Vagina (tissue), 2 donors: ENCODE measurements around the gene C7orf25. TPM values are rescaled to one million over a fixed set of nuclear protein-coding genes. Genes with fewer than 3 reads are reported as not detected.

Experiments used
- DNase-seq, 2 donors: peaks; one replicate each; pipeline ENCODE4 v3.0.0-alpha.2; 2017; ENCODE audit errors: extremely low spot score in 2 of 2
- H3K27ac ChIP-seq: fragments of 200-600 bp; sonication (generic); one replicate; pipeline ENCODE4 v1.5.1; 2019
- H3K27me3 ChIP-seq: fragments of 200-600 bp; sonication (generic); one replicate; pipeline ENCODE4 v1.5.1; 2019
- H3K36me3 ChIP-seq, 2 donors: fragments of 200-600 bp; sonication (generic); one replicate each; pipeline ENCODE4 v1.5.1; 2017 to 2019
- H3K4me1 ChIP-seq: fragments of 200-600 bp; sonication (generic); one replicate; pipeline ENCODE4 v1.5.1; 2019
- H3K4me3 ChIP-seq, 2 donors: fragments of 200-600 bp; sonication (generic); 1 replicate in 1 of 2; 2 replicates in 1 of 2; pipeline ENCODE4 v1.5.1; 2016 to 2019
- H3K9me3 ChIP-seq: fragments of 200-600 bp; sonication (generic); one replicate; pipeline ENCODE4 v1.5.1; 2019
- POLR2A ChIP-seq, 2 donors: fragments of 450-650 bp; IDR thresholded peaks; one replicate each; pipeline ENCODE4 v1.6.1; 2017; ENCODE audit warnings: antibody characterized with exemption in 2 of 2, mild to moderate bottlenecking in 2 of 2, moderate library complexity in 2 of 2
- POLR2AphosphoS5 ChIP-seq, 2 donors: sonication (generic); formaldehyde crosslinking; IDR thresholded peaks; one replicate each; pipeline ENCODE4 v1.9.0; 2017; ENCODE audit warnings: antibody characterized with exemption in 2 of 2, mild to moderate bottlenecking in 2 of 2, low read depth in 1 of 2; ENCODE audit not compliant: insufficient read depth in 1 of 2
- intact Hi-C: fragments of 100-400 bp; cut with DNase I; formaldehyde crosslinking; loops from one replicate; pipeline ENCODE4 v1.15.1; 2023
- total RNA-seq: library from RNA; depleted of rRNA; stranded (reverse); fragments of >200 nt; gene quantifications from one replicate; pipeline ENCODE4 v1.2.3, GENCODE V29; 2016
- TF ChIP-seq, protein P1 (sequence below), 3 experiments: fragments of 450-650 bp in 2 of 3; fragments of 200-600 bp in 1 of 3; sonication (generic) in 1 of 3; IDR thresholded peaks; one replicate each; pipeline ENCODE4 v1.5.1; 2017 to 2019; ENCODE audit warnings: antibody characterized with exemption in 3 of 3, mild to moderate bottlenecking in 2 of 3, moderate library complexity in 2 of 3

The C7orf25 gene
- total RNA-seq, 1 donor from 2014 or later, result 5.4 TPM

- DNase-seq, result no peak
- Histone ChIP-seq H3K27ac (no peak overlapping the region), H3K27me3 (no peaks in the 10 kb centered on the region), H3K9me3 (no peaks in the 10 kb centered on the region), H3K4me1 (no peaks in the 10 kb centered on the region), H3K4me3 (no peak overlapping the region), H3K36me3 (no peaks in the 10 kb centered on the region)
- TF ChIP-seq, protein P1, sequence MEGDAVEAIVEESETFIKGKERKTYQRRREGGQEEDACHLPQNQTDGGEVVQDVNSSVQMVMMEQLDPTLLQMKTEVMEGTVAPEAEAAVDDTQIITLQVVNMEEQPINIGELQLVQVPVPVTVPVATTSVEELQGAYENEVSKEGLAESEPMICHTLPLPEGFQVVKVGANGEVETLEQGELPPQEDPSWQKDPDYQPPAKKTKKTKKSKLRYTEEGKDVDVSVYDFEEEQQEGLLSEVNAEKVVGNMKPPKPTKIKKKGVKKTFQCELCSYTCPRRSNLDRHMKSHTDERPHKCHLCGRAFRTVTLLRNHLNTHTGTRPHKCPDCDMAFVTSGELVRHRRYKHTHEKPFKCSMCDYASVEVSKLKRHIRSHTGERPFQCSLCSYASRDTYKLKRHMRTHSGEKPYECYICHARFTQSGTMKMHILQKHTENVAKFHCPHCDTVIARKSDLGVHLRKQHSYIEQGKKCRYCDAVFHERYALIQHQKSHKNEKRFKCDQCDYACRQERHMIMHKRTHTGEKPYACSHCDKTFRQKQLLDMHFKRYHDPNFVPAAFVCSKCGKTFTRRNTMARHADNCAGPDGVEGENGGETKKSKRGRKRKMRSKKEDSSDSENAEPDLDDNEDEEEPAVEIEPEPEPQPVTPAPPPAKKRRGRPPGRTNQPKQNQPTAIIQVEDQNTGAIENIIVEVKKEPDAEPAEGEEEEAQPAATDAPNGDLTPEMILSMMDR (IDR thresholded peaks at IDR 0.05), result no peak
- TF ChIP-seq POLR2AphosphoS5 (IDR thresholded peaks at IDR 0.05; ENCODE audit: insufficient read depth in 1 of 2, low read depth in 1 of 2) (no peak), POLR2A (IDR thresholded peaks at IDR 0.05) (no peak)
- intact Hi-C loops, result no loop called here
Measured at GRCh38 chr7:42902331-42902730, 9.5 kb downstream of the C7orf25 start.

- H3K27me3 ChIP-seq, result no peaks in the 10 kb centered on the region
- no peak overlapping the region for H3K27ac ChIP-seq
- H3K4me3 ChIP-seq, result no peak overlapping the region
- H3K9me3 ChIP-seq, result no peaks in the 10 kb centered on the region
- DNase-seq, result no peak
- H3K36me3 ChIP-seq, result no peaks in the 10 kb centered on the region
- no peak for TF ChIP-seq POLR2A (IDR thresholded peaks at IDR 0.05)
- TF ChIP-seq, protein P1 (IDR thresholded peaks at IDR 0.05), result no peak
- TF ChIP-seq POLR2AphosphoS5 (IDR thresholded peaks at IDR 0.05; ENCODE audit: insufficient read depth in 1 of 2, low read depth in 1 of 2), result no peak
- intact Hi-C loops, result no loop called here
- H3K4me1 ChIP-seq, result no peaks in the 10 kb centered on the region
Measured at GRCh38 chr7:42900842-42901241, 11.0 kb downstream of the C7orf25 start.

DNA sequence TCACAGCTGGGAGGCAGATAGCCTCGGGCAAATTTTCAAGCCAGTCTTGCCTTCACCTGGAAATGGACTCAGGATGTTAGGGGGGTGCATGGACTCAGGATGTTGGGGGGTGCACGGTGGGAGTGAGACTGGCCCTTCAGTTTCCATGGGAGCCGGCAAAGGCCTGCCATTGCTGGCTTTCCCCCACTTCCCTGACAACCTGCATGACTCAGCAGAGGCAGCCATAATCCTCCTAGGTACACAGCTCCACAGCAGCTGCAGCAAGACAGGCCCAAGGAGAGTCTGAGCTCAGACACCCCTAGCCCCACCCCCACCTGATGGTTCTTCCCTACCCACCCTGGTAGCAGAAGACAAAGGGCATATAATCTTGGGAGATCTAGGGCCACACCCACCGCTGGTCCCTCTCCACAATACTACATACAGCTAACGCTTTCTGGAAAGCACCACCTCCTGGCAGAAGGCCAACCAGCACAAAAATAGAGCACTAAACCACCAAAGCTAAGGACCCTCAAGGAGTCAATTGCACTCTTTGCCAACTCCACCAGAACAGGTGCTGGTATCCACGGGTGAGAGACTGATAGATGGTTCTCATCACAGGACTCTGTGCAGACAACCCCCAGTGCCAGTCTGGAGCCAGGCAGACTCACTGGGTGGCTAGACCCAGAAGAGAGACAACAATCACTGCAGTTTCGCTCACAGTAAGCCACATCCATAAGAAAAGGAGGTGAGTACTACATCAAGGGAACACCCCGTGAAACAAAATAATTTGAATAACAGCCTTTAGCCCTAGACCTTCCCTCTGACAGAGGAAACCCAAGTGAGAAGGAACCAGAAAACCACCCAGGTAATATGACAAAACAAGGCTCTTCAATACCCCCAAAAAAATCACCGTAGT is 18.3 kb downstream of the C7orf25 start:
- DNase-seq, result no peak
- H3K36me3 ChIP-seq, result no peaks in the 10 kb centered on the region
- no peaks in the 10 kb centered on the region for H3K27me3 ChIP-seq
- H3K4me1 ChIP-seq, result peaks cover 8% of the 10 kb centered on the region
- intact Hi-C loops, result no loop called here
- no peaks in the 10 kb centered on the region for H3K9me3 ChIP-seq
- TF ChIP-seq, protein P1 (IDR thresholded peaks at IDR 0.05), result no peak
- no peak for TF ChIP-seq POLR2A (IDR thresholded peaks at IDR 0.05)
- TF ChIP-seq POLR2AphosphoS5 (IDR thresholded peaks at IDR 0.05; ENCODE audit: insufficient read depth in 1 of 2, low read depth in 1 of 2), result no peak
- H3K27ac ChIP-seq, result no peak overlapping the region
- H3K4me3 ChIP-seq, result no peak overlapping the region

DNA sequence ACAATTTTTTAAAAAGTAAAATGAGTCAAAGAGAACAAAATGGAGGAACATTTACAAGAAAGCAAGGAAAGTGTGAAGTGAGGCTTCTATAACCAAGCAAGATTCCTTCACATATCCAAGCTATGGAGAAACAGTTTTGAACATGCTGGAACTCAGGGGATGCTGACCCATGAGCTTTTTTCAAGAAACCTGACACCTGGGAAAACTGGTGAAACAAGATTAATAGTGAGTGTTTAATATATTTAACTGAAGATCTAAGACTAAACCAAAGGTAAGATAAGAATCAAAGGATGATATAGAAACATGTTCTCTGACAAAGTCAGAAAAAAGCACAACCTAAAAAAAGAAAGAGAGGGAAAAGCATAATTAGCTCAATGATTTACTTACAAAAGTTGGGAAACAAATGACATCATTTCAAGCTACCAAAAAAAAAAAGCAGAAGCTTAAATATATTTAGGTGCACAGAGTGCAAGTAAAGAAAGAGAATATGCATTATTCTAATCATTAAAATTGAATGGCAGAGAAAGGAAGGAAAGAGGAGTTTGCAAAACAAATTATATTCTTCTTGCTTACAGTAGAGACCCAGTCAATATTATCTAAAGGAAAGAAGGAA is 24.9 kb downstream of the C7orf25 start:
- H3K27ac ChIP-seq, result no peak overlapping the region

More for the DNA sequence above, 24.9 kb downstream of the C7orf25 start:
- TF ChIP-seq, protein P1 (IDR thresholded peaks at IDR 0.05), result no peak
- TF ChIP-seq POLR2AphosphoS5 (IDR thresholded peaks at IDR 0.05; ENCODE audit: insufficient read depth in 1 of 2, low read depth in 1 of 2), result no peak
- TF ChIP-seq POLR2A (IDR thresholded peaks at IDR 0.05), result no peak
- Histone ChIP-seq H3K4me3 (no peak overlapping the region), H3K4me1 (peaks cover 20% of the 10 kb centered on the region), H3K27me3 (no peaks in the 10 kb centered on the region), H3K9me3 (no peaks in the 10 kb centered on the region), H3K36me3 (no peaks in the 10 kb centered on the region)
- intact Hi-C loops, result no loop called here
- no peak for DNase-seq
